Osteocyte (in vitro differentiated cells): ENCODE data around the gene PREB. TPM values are rescaled to one million over a fixed set of nuclear protein-coding genes. Genes with fewer than 3 reads are reported as not detected.

Source experiments
- DNase-seq: peaks from one replicate; pipeline ENCODE4 v3.0.0; 2021; ENCODE audit warnings: mixed read lengths; ENCODE audit not compliant: unreplicated experiment; ENCODE audit errors: extremely low spot score
- H3K27ac Mint-ChIP-seq: one replicate; pipeline ENCODE4 v1.8.0; 2021; ENCODE audit warnings: mild to moderate bottlenecking, mixed read lengths; ENCODE audit not compliant: unreplicated experiment
- H3K27me3 Mint-ChIP-seq: one replicate; pipeline ENCODE4 v1.8.0; 2021; ENCODE audit warnings: mixed read lengths; ENCODE audit not compliant: unreplicated experiment
- H3K36me3 Mint-ChIP-seq: one replicate; pipeline ENCODE4 v1.8.0; 2021; ENCODE audit warnings: mixed read lengths; ENCODE audit not compliant: unreplicated experiment
- H3K4me1 Mint-ChIP-seq: one replicate; pipeline ENCODE4 v1.8.0; 2021; ENCODE audit warnings: mixed read lengths; ENCODE audit not compliant: unreplicated experiment
- H3K4me3 Mint-ChIP-seq: one replicate; pipeline ENCODE4 v1.8.0; 2021; ENCODE audit warnings: mild to moderate bottlenecking, moderate library complexity, mixed read lengths; ENCODE audit not compliant: unreplicated experiment
- H3K9me3 Mint-ChIP-seq: one replicate; pipeline ENCODE4 v1.8.0; 2021; ENCODE audit warnings: mixed read lengths; ENCODE audit not compliant: unreplicated experiment
- long read RNA-seq: library from polyadenylated mRNA; unstranded; transcript quantifications from one replicate; pipeline ENCODE4 v2.0.0, GENCODE V29; 2021
- total RNA-seq: library from RNA; stranded (reverse); gene quantifications from 2 replicates; pipeline ENCODE4 v1.2.1, GENCODE V29; 2021
- TF ChIP-seq, protein P1 (sequence below): fragments of 200-600 bp; sonication (generic); IDR thresholded peaks from 2 replicates; pipeline ENCODE4 v1.5.0; 2021; ENCODE audit warnings: antibody characterized with exemption, mild to moderate bottlenecking, moderate library complexity

Gene PREB, protein sequence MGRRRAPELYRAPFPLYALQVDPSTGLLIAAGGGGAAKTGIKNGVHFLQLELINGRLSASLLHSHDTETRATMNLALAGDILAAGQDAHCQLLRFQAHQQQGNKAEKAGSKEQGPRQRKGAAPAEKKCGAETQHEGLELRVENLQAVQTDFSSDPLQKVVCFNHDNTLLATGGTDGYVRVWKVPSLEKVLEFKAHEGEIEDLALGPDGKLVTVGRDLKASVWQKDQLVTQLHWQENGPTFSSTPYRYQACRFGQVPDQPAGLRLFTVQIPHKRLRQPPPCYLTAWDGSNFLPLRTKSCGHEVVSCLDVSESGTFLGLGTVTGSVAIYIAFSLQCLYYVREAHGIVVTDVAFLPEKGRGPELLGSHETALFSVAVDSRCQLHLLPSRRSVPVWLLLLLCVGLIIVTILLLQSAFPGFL
- total RNA-seq: 42.7 and 46.3 TPM in 2 replicates
- long read RNA-seq, transcript PREB-201 (9 exons, 2,166 nt): major isoform, 10 of 25 reads
- long read RNA-seq, partial matches to known transcripts: 6 of 25 reads
- long read RNA-seq, other reads (novel, unspliced or antisense): 7 of 25 reads

DNA sequence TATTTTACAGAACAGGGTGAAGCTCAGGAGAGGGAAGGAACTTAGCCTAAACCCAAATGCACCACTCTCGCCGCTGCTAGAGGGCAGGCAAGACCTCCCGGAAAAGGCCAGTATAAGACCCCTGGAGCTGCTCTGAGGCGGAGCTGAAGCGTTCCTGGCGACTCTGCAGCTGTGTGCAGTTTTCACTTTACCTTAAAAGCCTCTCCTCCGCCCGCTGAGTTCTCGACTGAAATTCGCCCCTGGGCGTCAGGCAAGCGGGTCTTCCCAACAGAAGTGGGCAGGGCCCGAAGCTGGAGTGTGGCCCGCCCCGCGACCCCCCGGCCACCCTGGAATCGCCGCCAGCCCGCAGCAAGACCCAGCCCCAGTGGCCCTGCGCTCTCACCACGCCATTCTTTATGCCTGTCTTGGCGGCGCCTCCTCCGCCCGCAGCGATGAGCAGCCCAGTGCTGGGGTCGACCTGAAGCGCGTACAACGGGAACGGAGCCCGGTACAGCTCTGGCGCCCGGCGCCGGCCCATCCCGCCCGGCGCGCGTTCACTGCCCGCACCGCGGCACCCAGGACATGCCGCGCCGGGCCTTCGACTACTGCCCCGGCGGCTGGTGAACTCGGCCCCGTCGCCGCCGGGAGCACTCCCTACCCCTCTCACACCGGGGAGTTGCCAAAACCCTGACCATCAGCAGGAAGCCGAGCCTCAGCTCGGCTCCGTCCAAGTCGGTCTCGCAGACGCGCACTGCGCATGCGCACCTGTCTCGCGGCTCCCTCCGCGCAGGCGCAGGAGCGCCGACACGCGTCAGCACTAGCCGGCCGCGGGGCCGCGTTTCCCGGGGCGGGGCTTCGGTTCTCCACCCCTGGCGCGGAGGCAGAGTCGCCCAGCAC is at the start of gene PREB:
Gene PREB, minus strand, starts transcription at position 732 of the 876 bp plus-strand sequence. Its CDS starts 215 bp downstream, at position 517.
- H3K36me3 Mint-ChIP-seq: peaks cover 21% of the 10 kb centered on the region
- no peaks in the 10 kb centered on the region for H3K9me3 Mint-ChIP-seq
- H3K4me1 Mint-ChIP-seq: peaks cover 14% of the 10 kb centered on the region
- TF ChIP-seq, protein P1, sequence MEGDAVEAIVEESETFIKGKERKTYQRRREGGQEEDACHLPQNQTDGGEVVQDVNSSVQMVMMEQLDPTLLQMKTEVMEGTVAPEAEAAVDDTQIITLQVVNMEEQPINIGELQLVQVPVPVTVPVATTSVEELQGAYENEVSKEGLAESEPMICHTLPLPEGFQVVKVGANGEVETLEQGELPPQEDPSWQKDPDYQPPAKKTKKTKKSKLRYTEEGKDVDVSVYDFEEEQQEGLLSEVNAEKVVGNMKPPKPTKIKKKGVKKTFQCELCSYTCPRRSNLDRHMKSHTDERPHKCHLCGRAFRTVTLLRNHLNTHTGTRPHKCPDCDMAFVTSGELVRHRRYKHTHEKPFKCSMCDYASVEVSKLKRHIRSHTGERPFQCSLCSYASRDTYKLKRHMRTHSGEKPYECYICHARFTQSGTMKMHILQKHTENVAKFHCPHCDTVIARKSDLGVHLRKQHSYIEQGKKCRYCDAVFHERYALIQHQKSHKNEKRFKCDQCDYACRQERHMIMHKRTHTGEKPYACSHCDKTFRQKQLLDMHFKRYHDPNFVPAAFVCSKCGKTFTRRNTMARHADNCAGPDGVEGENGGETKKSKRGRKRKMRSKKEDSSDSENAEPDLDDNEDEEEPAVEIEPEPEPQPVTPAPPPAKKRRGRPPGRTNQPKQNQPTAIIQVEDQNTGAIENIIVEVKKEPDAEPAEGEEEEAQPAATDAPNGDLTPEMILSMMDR: peak; percentile 37
- H3K27ac Mint-ChIP-seq: peak within 1 kb of the TSS; percentile 90
- peaks cover 8% of the 10 kb centered on the region for H3K27me3 Mint-ChIP-seq
- peak; percentile 100 for DNase-seq
- peak within 1 kb of the TSS; percentile 94 for H3K4me3 Mint-ChIP-seq

DNA sequence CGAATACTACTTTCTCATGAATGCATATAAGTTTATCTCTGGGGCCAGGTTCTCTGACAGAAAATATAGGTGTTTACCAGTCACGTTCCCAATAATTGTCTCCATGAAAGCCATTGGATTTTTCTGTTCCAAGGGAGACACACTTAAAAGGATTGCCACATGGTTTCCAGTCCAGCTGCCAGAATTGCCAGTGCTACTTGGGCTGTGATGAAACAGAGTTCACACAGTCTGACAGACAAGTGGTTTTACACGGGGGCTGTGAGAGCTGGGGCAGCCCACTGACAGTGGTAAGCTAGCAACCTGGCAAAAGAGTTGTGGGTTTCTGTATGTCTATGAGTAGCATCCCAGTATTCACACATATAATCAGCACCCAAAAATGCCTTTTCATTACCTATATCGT is 49.7 kb upstream of the PREB start:
- no peak for DNase-seq
- peaks cover 3% of the 10 kb centered on the region for H3K27me3 Mint-ChIP-seq
- no peaks in the 10 kb centered on the region for H3K9me3 Mint-ChIP-seq
- TF ChIP-seq, protein P1: no peak
- no peak overlapping the region for H3K27ac Mint-ChIP-seq
- H3K4me3 Mint-ChIP-seq: no peak overlapping the region
- H3K36me3 Mint-ChIP-seq: no peaks in the 10 kb centered on the region
- peaks cover 4% of the 10 kb centered on the region for H3K4me1 Mint-ChIP-seq

DNA sequence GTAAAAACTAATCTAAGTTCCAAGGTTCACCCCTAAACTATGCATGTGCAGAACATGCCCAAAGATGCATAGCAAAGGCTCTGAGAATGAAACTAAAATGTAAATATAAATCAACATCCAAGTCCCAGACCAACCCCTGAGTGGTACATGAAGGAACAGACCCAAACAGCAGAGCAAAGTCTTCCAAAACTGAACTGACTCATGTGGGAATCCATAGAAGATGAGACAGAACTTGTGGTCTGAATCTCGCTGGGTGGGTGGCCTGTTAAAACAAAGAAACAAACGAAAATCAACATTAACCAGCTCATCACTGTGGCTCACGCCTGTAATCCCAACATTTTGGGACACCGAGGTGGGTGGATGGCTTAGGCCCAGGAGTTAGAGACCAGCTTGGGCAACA is 47.9 kb upstream of the PREB start:
- H3K36me3 Mint-ChIP-seq: no peaks in the 10 kb centered on the region
- H3K9me3 Mint-ChIP-seq: no peaks in the 10 kb centered on the region
- H3K4me1 Mint-ChIP-seq: peaks cover 4% of the 10 kb centered on the region
- H3K27me3 Mint-ChIP-seq: peaks cover 16% of the 10 kb centered on the region
- H3K27ac Mint-ChIP-seq: no peak overlapping the region
- DNase-seq: no peak
- TF ChIP-seq, protein P1: no peak
- H3K4me3 Mint-ChIP-seq: no peak overlapping the region

DNA sequence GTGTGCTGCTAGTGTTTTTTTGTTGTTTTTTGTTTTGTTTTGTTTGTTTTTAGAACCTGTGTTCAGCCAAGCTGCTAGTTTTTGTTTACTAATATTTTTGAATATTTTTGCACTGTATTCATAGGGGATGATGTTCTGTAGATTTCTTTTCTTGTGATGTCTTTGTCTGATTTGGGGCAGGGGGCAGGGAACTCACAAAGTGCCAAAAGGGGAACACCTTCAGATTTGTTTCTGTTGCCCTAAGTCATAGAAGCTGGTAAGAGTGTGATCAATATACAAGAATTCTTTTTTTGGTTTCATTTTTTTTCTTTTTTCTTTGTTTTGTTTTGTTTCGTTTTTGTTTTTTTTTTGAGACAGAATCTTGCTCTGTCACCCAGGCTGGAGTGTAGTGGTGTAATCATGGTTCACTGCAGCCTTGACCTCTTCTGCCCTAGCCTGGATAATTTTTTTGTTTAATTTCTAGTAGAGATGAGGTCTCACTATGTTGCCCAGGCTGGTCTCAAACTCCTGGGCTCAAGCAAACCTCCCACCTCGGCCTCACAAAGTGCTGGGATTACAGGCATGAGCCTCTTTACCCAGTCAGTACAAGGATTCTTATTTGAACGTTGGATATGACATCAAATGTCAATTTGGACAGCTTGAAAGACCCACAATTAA is 45.0 kb upstream of the PREB start:
- TF ChIP-seq, protein P1: no peak
- H3K27me3 Mint-ChIP-seq: peaks cover 19% of the 10 kb centered on the region
- no peak overlapping the region for H3K27ac Mint-ChIP-seq
- no peaks in the 10 kb centered on the region for H3K36me3 Mint-ChIP-seq
- no peak for DNase-seq
- H3K9me3 Mint-ChIP-seq: no peaks in the 10 kb centered on the region
- peaks cover 4% of the 10 kb centered on the region for H3K4me1 Mint-ChIP-seq
- no peak overlapping the region for H3K4me3 Mint-ChIP-seq
